ENCODE measurements around the gene AKNAD1. TPM values are rescaled to one million over a fixed set of nuclear protein-coding genes. Genes with fewer than 3 reads are reported as not detected.

The AKNAD1 gene
- total and polyA plus RNA-seq, 4 experiments from 2014 or later: not detected

DNA sequence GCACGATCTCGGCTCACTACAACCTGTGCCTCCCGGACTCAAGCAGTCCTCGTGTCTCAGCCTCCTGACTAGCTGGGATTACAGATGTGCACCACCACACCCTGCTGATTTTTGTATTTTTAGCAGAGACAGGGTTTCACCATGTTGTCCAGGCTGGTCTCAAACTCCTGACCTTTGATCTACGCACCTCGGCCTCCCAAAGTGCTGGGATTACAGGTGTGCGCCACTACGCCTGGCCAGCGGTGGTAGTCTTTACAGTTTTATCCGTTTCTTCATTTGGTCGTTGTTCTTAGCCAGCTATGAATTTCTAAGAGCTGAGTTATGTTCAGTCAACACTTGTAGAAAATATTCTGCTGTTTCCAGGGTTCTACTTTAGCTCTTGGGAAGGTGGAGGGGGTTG is 53.3 kb downstream of the AKNAD1 start:
- Mint-ChIP-seq H3K9me3 (no peaks in the 10 kb centered on the region), H3K27me3 (no peaks in the 10 kb centered on the region), H3K4me1 (no peaks in the 10 kb centered on the region), H3K4me3 (no peak overlapping the region), H3K36me3 (peaks cover 51 to 66% of the 10 kb centered on the region in 2 donors), H3K27ac (no peak overlapping the region)
- no peaks in the 10 kb centered on the region for H3K9me3 ChIP-seq (ENCODE audit: control insufficient read depth in 1 of 2, low read length in 2 of 2)
- CTCF ChIA-PET (ENCODE audit: partially characterized antibody): no interaction called here
- POLR2A ChIA-PET (ENCODE audit: partially characterized antibody): no interaction called here
- H3K36me3 ChIP-seq (ENCODE audit: insufficient read depth, low read length): peaks cover 9% of the 10 kb centered on the region
- intact Hi-C loops (cut with micrococcal nuclease): no loop called here
- H3K4me3 ChIP-seq (ENCODE audit: low read length in 2 of 2): no peak overlapping the region
- no peak for DNase-seq
- no peaks in the 10 kb centered on the region for H3K27me3 ChIP-seq (ENCODE audit: insufficient read depth, low read length)
- no peaks in the 10 kb centered on the region for H3K4me1 ChIP-seq (ENCODE audit: insufficient read depth, low read length)
- no peak overlapping the region for H3K27ac ChIP-seq (ENCODE audit: low read depth, low read length)

DNA sequence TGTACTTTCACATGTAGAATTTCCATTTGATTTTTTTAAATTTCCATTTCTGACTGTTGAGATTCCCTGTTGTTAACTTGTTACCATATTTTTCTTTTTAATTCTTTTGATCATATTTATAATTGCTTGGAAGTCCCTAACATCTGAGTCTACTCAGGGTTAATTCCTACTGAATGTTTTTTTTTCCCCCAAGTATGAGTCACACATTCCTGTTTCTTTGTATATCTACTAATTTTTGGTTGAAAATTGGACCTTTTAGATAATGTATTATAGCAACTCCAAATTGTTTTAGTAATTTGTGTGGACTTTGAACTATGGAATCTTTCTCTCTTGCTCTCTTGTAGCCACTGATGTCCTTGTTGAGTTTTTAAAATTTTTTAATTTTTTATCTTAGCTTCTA is 55.8 kb downstream of the AKNAD1 start:
- Histone ChIP-seq H3K27ac (ENCODE audit: low read depth, low read length) (no peak overlapping the region), H3K36me3 (ENCODE audit: insufficient read depth, low read length) (peaks cover 9% of the 10 kb centered on the region)

DNA sequence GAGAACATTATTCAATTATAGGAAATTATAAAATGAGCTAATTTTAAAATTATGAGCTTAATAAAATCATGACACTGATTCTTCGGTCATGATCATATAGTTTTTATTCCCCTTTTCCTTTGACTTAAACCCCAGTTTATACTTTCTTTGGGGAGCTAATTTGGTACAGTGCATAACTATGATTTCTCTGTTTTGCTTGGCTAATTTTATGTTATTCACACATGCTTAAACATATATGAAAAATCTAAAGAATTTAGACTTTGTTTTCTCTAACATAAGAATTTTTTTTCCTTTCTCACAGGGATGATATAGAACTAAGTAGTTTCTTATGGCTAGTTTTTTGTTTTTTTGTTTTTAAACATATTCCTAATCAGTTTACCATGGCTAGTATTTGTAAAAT is 57.9 kb downstream of the AKNAD1 start:
- intact Hi-C loops (cut with micrococcal nuclease): no loop called here
- H3K27ac Mint-ChIP-seq: peak overlapping the region in 2 of 7 donors; percentile 41 to 77
- H3K27me3 Mint-ChIP-seq: no peaks in the 10 kb centered on the region
- H3K4me3 Mint-ChIP-seq: no peak overlapping the region
- no peaks in the 10 kb centered on the region for H3K27me3 ChIP-seq (ENCODE audit: insufficient read depth, low read length)
- no peak overlapping the region for H3K27ac ChIP-seq (ENCODE audit: low read depth, low read length)
- POLR2A ChIA-PET (ENCODE audit: partially characterized antibody): no interaction called here
- peaks cover 19% of the 10 kb centered on the region for H3K36me3 ChIP-seq (ENCODE audit: insufficient read depth, low read length)
- CTCF ChIA-PET (ENCODE audit: partially characterized antibody): no interaction called here
- H3K36me3 Mint-ChIP-seq: peaks cover 50 to 63% of the 10 kb centered on the region in 2 donors
- DNase-seq: no peak
- no peaks in the 10 kb centered on the region for H3K9me3 Mint-ChIP-seq
- H3K4me1 Mint-ChIP-seq: no peaks in the 10 kb centered on the region
- H3K9me3 ChIP-seq (ENCODE audit: control insufficient read depth in 1 of 2, low read length in 2 of 2): no peaks in the 10 kb centered on the region
- no peaks in the 10 kb centered on the region for H3K4me1 ChIP-seq (ENCODE audit: insufficient read depth, low read length)
- H3K4me3 ChIP-seq (ENCODE audit: low read length in 2 of 2): no peak overlapping the region

More for the DNA sequence above, 55.8 kb downstream of the AKNAD1 start:
- H3K4me1 ChIP-seq (ENCODE audit: insufficient read depth, low read length): no peaks in the 10 kb centered on the region
- POLR2A ChIA-PET (ENCODE audit: partially characterized antibody): interaction anchor here (0.5 to 2.4 kb wide), 2 partner anchors 57 to 109 kb away, joined by 3 to 7 read pairs; partner anchors contain the start of gene PRPF38B
- no peaks in the 10 kb centered on the region for H3K4me1 Mint-ChIP-seq
- no peaks in the 10 kb centered on the region for H3K27me3 Mint-ChIP-seq
- intact Hi-C loops (cut with micrococcal nuclease): no loop called here
- no peaks in the 10 kb centered on the region for H3K9me3 Mint-ChIP-seq
- peaks cover 44 to 62% of the 10 kb centered on the region in 2 donors for H3K36me3 Mint-ChIP-seq
- no peak overlapping the region for H3K4me3 Mint-ChIP-seq
- no peaks in the 10 kb centered on the region for H3K27me3 ChIP-seq (ENCODE audit: insufficient read depth, low read length)
- CTCF ChIA-PET (ENCODE audit: partially characterized antibody): interaction anchor here (0.6 to 1.5 kb wide), 4 partner anchors 29 to 456 kb away, joined by 3 to 4 read pairs (median 3); no protein-coding TSS in a partner anchor
- no peaks in the 10 kb centered on the region for H3K9me3 ChIP-seq (ENCODE audit: control insufficient read depth in 1 of 2, low read length in 2 of 2)
- no peak overlapping the region for H3K4me3 ChIP-seq (ENCODE audit: low read length in 2 of 2)
- peak overlapping the region in 3 of 7 donors; percentile 63 to 72 (median 68) for H3K27ac Mint-ChIP-seq
- no peak for DNase-seq

DNA sequence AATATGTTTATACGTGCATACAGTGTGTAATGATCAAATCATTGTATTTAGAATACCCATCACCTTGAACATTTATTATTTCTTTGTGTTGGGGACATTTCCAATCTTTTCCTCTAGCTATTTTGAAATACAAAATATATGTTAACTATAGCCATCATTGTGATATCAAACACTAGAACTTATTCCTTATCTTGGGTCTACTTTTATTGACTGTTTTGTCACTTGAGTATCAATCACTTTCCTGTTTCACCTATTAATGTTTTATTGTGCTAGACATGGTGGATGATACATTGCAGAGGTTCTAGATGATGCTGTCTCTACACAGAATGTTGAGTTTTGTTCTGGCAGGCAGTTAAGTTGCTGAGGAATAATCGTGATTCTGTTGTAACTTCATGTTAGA is 64.5 kb downstream of the AKNAD1 start:
- ChIA-PET POLR2A (ENCODE audit: partially characterized antibody) (no interaction called here), CTCF (ENCODE audit: partially characterized antibody) (interaction anchor here (1.9 to 2.5 kb wide), 3 partner anchors 36 to 101 kb away, joined by 5 to 8 read pairs (median 7); partner anchors contain the start of gene PRPF38B)
- Histone ChIP-seq H3K27me3 (ENCODE audit: insufficient read depth, low read length) (no peaks in the 10 kb centered on the region), H3K9me3 (ENCODE audit: control insufficient read depth in 1 of 2, low read length in 2 of 2) (peaks cover 0 to 17% of the 10 kb centered on the region in 2 donors), H3K36me3 (ENCODE audit: insufficient read depth, low read length) (peaks cover 42% of the 10 kb centered on the region), H3K4me1 (ENCODE audit: insufficient read depth, low read length) (no peaks in the 10 kb centered on the region), H3K27ac (ENCODE audit: low read depth, low read length) (no peak overlapping the region), H3K4me3 (ENCODE audit: low read length in 2 of 2) (no peak overlapping the region)
- DNase-seq: no peak
- Mint-ChIP-seq H3K27me3 (no peaks in the 10 kb centered on the region), H3K4me3 (no peak overlapping the region), H3K4me1 (peaks cover 0 to 3% (median 0%) of the 10 kb centered on the region in 4 donors), H3K27ac (no peak overlapping the region), H3K9me3 (peaks cover 5 to 21% (median 14%) of the 10 kb centered on the region in 8 donors), H3K36me3 (peaks cover 74 to 77% of the 10 kb centered on the region in 2 donors)
- intact Hi-C loops (cut with micrococcal nuclease): no loop called here

DNA sequence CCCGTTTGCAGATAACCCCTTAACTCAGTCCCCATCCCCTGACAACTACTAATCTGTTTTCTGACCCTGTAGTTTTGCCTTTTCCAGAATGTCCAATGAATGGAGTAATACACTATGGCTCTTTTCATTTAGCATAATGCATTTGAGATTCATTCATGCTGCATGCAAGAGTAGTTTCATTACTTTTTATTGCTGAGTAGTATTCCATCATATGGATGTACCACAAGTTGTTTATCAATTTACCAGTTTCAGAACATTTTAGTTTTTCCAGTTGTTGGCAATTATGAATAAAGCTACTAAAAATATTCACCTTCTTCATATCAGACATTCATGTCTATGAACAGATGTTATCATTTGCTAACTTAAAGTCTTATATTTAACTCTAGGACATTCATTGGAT is 65.1 kb downstream of the AKNAD1 start:
- ChIA-PET CTCF (ENCODE audit: partially characterized antibody) (interaction anchor here (1.8 to 2.5 kb wide), 2 partner anchors 32 to 36 kb away, joined by 3 to 8 read pairs; no protein-coding TSS in a partner anchor), POLR2A (ENCODE audit: partially characterized antibody) (no interaction called here)
- intact Hi-C loops (cut with micrococcal nuclease): no loop called here
- Mint-ChIP-seq H3K27me3 (no peaks in the 10 kb centered on the region), H3K4me1 (peaks cover 0 to 3% (median 0%) of the 10 kb centered on the region in 4 donors), H3K36me3 (peaks cover 79 to 83% of the 10 kb centered on the region in 2 donors), H3K27ac (peak overlapping the region in 1 of 7 donors; percentile 23), H3K9me3 (peaks cover 5 to 21% (median 14%) of the 10 kb centered on the region in 8 donors), H3K4me3 (no peak overlapping the region)
- Histone ChIP-seq H3K9me3 (ENCODE audit: control insufficient read depth in 1 of 2, low read length in 2 of 2) (peaks cover 0 to 17% of the 10 kb centered on the region in 2 donors), H3K4me3 (ENCODE audit: low read length in 2 of 2) (no peak overlapping the region), H3K27me3 (ENCODE audit: insufficient read depth, low read length) (no peaks in the 10 kb centered on the region), H3K4me1 (ENCODE audit: insufficient read depth, low read length) (no peaks in the 10 kb centered on the region), H3K36me3 (ENCODE audit: insufficient read depth, low read length) (peaks cover 42% of the 10 kb centered on the region), H3K27ac (ENCODE audit: low read depth, low read length) (no peak overlapping the region)
- no peak for DNase-seq

DNA sequence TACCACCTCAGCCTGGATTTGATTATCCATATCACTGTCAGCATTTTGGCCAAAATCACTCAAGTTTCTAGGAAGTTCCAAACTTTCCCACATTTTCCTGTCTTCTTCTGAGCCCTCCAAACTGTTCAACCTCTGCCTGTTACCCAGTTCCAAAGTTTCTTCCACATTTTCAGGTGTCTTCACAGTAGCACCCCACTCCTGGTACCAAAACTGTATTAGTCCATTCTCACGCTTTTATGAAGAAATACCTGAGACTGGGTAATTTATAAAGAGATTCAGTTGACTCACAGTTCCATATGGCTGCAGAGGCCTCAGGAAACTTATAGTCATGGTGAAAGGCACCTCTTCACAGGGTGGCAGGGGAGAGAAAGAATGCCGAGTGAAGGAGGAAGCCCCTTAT is 71.0 kb downstream of the AKNAD1 start:
- intact Hi-C loops (cut with micrococcal nuclease): no loop called here
- no peak for DNase-seq
- H3K9me3 Mint-ChIP-seq: peaks cover 3 to 35% (median 19%) of the 10 kb centered on the region in 8 donors
- H3K36me3 Mint-ChIP-seq: peaks cover 84 to 88% of the 10 kb centered on the region in 2 donors
- peaks cover 0 to 11% of the 10 kb centered on the region in 2 donors for H3K9me3 ChIP-seq (ENCODE audit: control insufficient read depth in 1 of 2, low read length in 2 of 2)
- H3K27me3 Mint-ChIP-seq: no peaks in the 10 kb centered on the region
- ChIA-PET POLR2A (ENCODE audit: partially characterized antibody) (no interaction called here), CTCF (ENCODE audit: partially characterized antibody) (no interaction called here)
- peaks cover 32% of the 10 kb centered on the region for H3K36me3 ChIP-seq (ENCODE audit: insufficient read depth, low read length)
- H3K4me3 Mint-ChIP-seq: no peak overlapping the region
- peak overlapping the region in 1 of 7 donors; percentile 4 for H3K27ac Mint-ChIP-seq
- no peak overlapping the region for H3K4me3 ChIP-seq (ENCODE audit: low read length in 2 of 2)
- H3K27me3 ChIP-seq (ENCODE audit: insufficient read depth, low read length): no peaks in the 10 kb centered on the region
- no peak overlapping the region for H3K27ac ChIP-seq (ENCODE audit: low read depth, low read length)
- H3K4me1 ChIP-seq (ENCODE audit: insufficient read depth, low read length): no peaks in the 10 kb centered on the region
- H3K4me1 Mint-ChIP-seq: peaks cover 0 to 3% (median 0%) of the 10 kb centered on the region in 4 donors

DNA sequence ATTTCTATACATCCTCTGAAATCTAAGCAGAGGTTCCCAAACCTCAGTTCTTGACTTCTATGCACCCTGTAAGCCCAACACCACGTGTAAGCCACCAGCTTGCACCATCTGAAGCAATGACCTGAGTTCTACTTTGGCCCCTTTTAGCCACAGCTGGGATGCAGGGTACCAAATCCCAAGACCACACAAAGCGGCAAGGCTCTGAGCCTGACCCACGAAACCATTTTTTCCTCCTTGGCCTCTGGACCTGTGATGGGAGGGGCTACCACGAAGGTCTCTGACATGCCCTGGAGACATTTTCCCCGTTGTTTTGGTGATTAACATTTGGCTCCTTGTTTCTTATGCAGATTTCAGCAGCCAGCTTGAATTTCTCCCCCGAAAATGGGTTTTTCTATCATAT is 71.6 kb downstream of the AKNAD1 start:
- Mint-ChIP-seq H3K36me3 (peaks cover 81 to 84% of the 10 kb centered on the region in 2 donors), H3K4me3 (no peak overlapping the region), H3K4me1 (peaks cover 0 to 3% (median 0%) of the 10 kb centered on the region in 4 donors), H3K9me3 (peaks cover 3 to 35% (median 19%) of the 10 kb centered on the region in 8 donors), H3K27ac (peak overlapping the region in 1 of 7 donors; percentile 18), H3K27me3 (no peaks in the 10 kb centered on the region)
- H3K36me3 ChIP-seq (ENCODE audit: insufficient read depth, low read length): peaks cover 29% of the 10 kb centered on the region
- H3K9me3 ChIP-seq (ENCODE audit: control insufficient read depth in 1 of 2, low read length in 2 of 2): peaks cover 0 to 11% of the 10 kb centered on the region in 2 donors
- no peak for DNase-seq
- ChIA-PET POLR2A (ENCODE audit: partially characterized antibody) (no interaction called here), CTCF (ENCODE audit: partially characterized antibody) (no interaction called here)
- intact Hi-C loops (cut with micrococcal nuclease): no loop called here
- no peak overlapping the region for H3K4me3 ChIP-seq (ENCODE audit: low read length in 2 of 2)
- no peak overlapping the region for H3K27ac ChIP-seq (ENCODE audit: low read depth, low read length)
- H3K4me1 ChIP-seq (ENCODE audit: insufficient read depth, low read length): no peaks in the 10 kb centered on the region
- no peaks in the 10 kb centered on the region for H3K27me3 ChIP-seq (ENCODE audit: insufficient read depth, low read length)
